Activated naive CD4-positive, alpha-beta T cell treated with anti-CD3 and anti-CD28 coated beads, Interleukin-2, amount 50 U/mL, for 72 hours (primary cell): Measurements from ENCODE around the gene TMEM42. TPM values are rescaled to one million over a fixed set of nuclear protein-coding genes. Genes with fewer than 3 reads are reported as not detected.
"Not testable (repeated sequence)": the region's sequence is repeated elsewhere in the genome, so short reads cannot be mapped to it uniquely, and the experiment has no call there.

ENCODE experiments used
- ATAC-seq, 2 donors: fragments of 150-1000 bp; cut with Tn5 transposase; 2 replicates each; pipeline ENCODE4 v1.10.0; 2021; ENCODE audit warnings: mild to moderate bottlenecking in 2 of 2, moderate library complexity in 2 of 2
- DNase-seq, 2 donors: peaks; one replicate each; pipeline ENCODE4 v3.0.0; 2021 to 2022; ENCODE audit warnings: low spot score in 2 of 2
- H3K27ac Mint-ChIP-seq, 2 donors: one replicate each; pipeline ENCODE4 v1.8.0; 2022; ENCODE audit warnings: mild to moderate bottlenecking in 2 of 2, mixed read lengths in 2 of 2
- H3K36me3 Mint-ChIP-seq, 2 donors: one replicate each; pipeline ENCODE4 v1.8.0; 2022; ENCODE audit warnings: mixed read lengths in 2 of 2
- H3K9me3 Mint-ChIP-seq, 2 donors: one replicate each; pipeline ENCODE4 v1.8.0; 2022; ENCODE audit warnings: mixed read lengths in 2 of 2
- total RNA-seq, 2 donors: library from RNA; stranded (reverse); gene quantifications; one replicate each; pipeline ENCODE4 v1.2.3, GENCODE V29; 2022

TMEM42 gene
- total RNA-seq: 1 to 10 TPM; 6.2 to 9.4 TPM

DNA sequence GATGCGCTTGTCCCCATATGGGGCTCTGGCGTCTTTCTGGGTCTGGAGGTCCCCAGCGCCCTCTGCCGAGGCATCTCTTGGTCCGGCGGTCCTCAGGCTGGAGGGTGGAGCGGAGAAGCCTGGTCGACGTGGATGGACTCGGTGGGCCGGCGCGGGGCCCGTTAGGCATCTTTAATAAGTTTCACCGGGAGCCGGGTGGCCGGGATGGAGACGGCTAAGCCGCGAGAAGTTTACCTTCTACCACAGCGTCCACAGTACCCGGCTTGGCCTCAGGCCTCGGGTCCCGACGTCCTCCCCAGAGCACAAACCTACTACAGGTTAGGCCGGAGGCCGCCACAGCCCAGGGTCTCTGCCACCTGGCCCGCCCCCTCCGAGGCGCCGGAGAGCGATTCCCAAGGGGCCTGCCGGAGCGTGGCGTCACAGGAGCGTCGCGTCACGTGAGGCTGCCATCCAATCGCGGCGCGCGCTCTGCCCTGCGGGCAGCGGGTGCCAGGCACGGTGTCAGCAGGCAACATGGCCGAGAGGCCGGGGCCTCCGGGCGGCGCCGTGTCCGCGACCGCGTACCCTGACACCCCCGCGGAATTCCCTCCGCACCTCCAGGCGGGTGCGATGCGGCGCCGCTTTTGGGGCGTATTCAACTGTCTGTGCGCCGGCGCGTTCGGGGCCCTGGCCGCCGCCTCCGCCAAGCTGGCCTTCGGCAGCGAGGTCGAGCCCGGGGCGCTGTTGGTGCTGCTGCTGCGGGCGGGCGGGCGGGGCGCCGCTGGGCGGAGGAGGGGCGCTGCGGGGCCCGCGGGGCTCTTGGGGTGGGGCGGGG, at the start of gene TMEM42:
TSS of gene TMEM42 (plus strand) at position 501 of the 814 bp plus-strand sequence. CDS start at position 514, 13 bp downstream.
- Mint-ChIP-seq H3K9me3 (no peaks in the 10 kb centered on the region), H3K36me3 (peaks cover 0 to 18% of the 10 kb centered on the region in 2 donors), H3K27ac (peak within 1 kb of the TSS; percentile 89 to 90)
- DNase-seq: peak; percentile 82 to 93
- ATAC-seq: peak; percentile 95 to 98

DNA sequence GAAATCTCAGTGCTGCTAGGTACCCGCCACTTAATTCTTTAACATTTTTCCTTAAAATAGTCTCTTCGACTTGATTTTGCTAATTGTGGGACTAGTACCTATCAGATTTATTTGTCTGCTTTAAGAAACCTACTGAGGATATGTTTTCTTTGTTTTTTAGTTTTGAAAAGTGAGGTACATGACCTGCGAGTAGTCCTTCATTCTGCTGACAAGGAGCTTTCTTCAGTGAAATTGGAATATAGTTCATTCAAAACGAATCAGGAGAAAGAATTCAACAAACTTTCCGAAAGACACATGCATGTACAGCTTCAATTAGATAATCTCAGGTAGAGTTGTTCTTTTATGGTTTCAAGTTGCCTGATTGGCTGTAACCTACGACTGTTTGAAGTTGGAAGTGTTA, 47.0 kb upstream of the TMEM42 start:
- Mint-ChIP-seq H3K36me3 (peaks cover 34 to 57% of the 10 kb centered on the region in 2 donors), H3K9me3 (peaks cover 5 to 11% of the 10 kb centered on the region in 2 donors), H3K27ac (no peak overlapping the region)
- ATAC-seq (no peak), DNase-seq (no peak)

DNA sequence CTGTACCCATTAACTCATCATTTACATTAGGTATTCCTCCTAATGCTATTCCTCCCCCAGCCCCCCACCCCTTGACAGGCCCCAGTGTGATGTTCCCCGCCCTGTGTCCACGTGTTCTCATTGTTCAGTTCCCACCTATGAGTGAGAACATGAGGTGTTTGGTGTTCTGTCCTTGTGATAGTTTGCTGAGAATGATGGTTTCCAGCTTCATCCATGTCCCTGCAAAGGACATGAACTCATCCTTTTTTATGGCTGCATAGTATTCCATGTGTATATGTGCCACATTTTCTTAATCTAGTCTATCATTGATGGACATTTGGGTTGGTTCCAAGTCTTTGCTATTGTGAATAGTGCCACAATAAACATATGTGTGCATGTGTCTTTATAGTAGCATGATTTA, 45.4 kb upstream of the TMEM42 start:
- Mint-ChIP-seq H3K36me3 (peaks cover 38 to 63% of the 10 kb centered on the region in 2 donors), H3K9me3 (peaks cover 5 to 11% of the 10 kb centered on the region in 2 donors)
- ATAC-seq, H3K27ac Mint-ChIP-seq, DNase-seq: not testable (repeated sequence)

DNA sequence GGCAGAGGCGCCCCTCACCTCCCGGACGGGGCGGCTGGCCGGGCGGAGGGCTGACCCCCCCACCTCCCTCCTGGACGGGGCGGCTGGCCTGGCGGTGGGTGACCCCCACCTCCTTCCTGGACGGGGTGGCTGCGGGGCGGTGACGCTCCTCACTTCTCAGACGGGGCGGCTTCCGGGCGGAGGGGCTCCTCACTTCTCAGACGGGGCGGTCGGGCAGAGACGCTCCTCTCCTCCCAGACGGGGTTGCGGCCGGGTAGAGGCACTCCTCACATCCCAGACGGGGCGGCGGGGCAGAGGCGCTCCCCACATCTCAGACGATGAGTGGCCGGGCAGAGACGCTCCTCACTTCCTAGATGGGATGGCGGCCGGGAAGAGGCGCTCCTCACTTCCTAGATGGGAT, 40.5 kb upstream of the TMEM42 start:
- Mint-ChIP-seq H3K36me3 (peaks cover 46 to 73% of the 10 kb centered on the region in 2 donors), H3K9me3 (peaks cover 5 to 11% of the 10 kb centered on the region in 2 donors)
- not testable (repeated sequence) for ATAC-seq, DNase-seq, H3K27ac Mint-ChIP-seq

DNA sequence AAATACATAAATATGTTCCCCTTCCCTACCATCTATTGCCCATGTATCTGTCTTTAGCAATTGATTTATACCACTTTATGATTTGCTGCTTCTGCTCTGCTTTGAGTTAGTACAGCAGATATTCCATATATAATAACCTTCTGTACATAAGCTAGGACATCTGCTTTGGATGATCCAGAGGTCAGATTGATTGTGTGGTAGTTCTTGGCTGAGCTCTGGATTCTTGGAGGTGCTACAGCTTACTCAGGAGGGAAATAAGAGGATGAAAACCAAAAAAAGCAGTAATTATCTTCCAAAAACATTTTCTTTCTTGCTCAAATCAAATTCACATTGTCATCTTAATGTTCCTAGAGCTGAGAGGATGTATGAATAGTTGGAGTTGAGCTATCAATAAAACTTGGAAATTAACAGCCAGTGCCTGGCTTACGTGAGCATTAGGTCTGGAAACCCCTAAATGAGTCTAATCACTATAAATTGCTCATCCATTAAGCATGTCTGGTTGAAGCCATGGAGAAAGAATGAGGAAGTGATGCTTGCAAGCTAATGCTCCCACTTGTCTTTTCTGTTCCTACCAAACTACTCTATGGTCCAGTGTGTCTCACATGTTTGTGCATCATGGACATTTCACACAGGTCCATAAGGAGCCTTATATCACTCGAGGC, 36.3 kb upstream of the TMEM42 start:
- H3K9me3 Mint-ChIP-seq: no peaks in the 10 kb centered on the region
- DNase-seq (no peak), ATAC-seq (no peak)
- H3K27ac Mint-ChIP-seq: no peak overlapping the region
- H3K36me3 Mint-ChIP-seq: peaks cover 17 to 40% of the 10 kb centered on the region in 2 donors

DNA sequence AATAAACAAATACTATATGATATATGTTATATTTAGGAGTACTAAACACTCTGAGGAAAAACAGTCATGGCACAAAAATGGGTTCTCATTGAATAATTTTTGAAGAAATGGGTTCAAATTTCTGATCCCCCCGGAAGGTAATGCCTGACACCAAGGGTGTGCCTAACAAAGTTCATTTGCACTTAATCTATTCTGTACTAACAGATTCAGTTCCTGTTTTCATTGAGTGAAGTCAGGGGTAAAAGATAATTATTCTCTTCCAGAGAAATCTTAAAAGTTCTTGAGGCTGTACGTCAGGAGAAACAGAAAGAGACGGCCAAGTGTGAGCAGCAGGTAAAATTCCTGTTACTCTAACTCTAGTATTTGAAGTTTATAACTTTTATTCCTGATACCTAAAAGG, 34.5 kb upstream of the TMEM42 start:
- DNase-seq (no peak), ATAC-seq (no peak)
- H3K36me3 Mint-ChIP-seq: peaks cover 15 to 41% of the 10 kb centered on the region in 2 donors
- H3K9me3 Mint-ChIP-seq: no peaks in the 10 kb centered on the region
- H3K27ac Mint-ChIP-seq: no peak overlapping the region

DNA sequence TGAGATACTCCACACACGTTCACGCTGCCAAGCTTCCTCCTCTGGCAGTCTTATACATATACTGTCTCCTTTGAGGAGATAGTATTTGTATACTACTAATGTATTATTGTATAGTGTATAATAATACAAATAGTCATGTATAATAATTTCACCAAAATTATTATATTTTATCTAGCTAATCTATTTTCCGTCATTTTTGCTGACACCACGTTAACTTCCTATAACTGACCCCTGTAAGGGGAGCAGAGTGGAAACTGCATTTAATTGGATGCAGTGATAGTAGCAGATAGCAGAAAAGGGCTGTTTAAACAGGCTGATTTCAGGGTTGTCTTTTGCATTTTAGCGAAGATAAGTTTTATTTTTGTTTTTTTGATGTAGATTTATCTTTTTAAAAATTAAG, 30.5 kb upstream of the TMEM42 start:
- H3K9me3 Mint-ChIP-seq: peaks cover 5 to 6% of the 10 kb centered on the region in 2 donors
- no peak for ATAC-seq
- DNase-seq: no peak
- no peak overlapping the region for H3K27ac Mint-ChIP-seq
- peaks cover 12 to 39% of the 10 kb centered on the region in 2 donors for H3K36me3 Mint-ChIP-seq

DNA sequence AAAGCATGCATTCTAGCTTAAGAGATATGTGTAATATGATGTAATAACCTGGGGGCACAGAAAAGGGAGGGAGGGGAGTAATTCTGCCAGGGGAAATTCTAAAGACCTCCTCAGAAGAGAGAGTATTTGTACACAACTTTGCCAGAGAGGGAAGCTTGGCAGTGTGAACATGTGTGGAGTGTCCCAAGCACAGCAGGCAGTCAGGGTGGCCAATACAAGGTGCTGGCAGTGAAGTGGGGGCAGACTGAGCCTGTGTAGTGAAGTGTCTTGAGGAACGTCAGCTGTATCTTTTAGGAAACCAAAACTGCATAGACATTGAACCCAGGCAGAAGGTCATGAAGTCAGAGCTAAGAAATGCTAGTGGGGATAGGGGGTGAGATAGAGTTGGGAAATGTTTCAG, 29.7 kb upstream of the TMEM42 start:
- H3K36me3 Mint-ChIP-seq: peaks cover 19 to 47% of the 10 kb centered on the region in 2 donors
- DNase-seq (no peak), ATAC-seq (no peak)
- H3K27ac Mint-ChIP-seq: no peak overlapping the region
- H3K9me3 Mint-ChIP-seq: peaks cover 11 to 12% of the 10 kb centered on the region in 2 donors

DNA sequence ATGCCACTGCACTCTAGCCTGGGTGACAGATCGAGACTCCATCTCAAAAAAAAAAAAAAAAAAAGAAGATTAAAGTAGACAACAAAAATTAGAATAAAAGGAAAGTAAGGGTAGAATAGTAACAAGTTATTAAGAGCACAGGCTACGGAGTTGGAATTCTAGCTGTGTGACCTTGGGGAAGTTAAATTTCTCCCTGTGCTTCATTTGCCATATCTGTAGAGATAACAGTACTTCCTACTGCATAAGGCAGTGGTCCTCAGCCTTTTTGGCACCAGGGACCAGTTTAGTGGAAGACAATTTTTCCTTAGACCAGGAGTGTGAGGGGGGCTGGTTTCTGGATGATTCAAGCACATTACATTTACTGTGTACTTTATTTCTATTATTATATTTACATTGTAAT, 28.7 kb upstream of the TMEM42 start:
- ATAC-seq: no peak
- no peak overlapping the region for H3K27ac Mint-ChIP-seq
- H3K9me3 Mint-ChIP-seq: peaks cover 11 to 12% of the 10 kb centered on the region in 2 donors
- H3K36me3 Mint-ChIP-seq: peaks cover 23 to 54% of the 10 kb centered on the region in 2 donors
- DNase-seq: no peak

DNA sequence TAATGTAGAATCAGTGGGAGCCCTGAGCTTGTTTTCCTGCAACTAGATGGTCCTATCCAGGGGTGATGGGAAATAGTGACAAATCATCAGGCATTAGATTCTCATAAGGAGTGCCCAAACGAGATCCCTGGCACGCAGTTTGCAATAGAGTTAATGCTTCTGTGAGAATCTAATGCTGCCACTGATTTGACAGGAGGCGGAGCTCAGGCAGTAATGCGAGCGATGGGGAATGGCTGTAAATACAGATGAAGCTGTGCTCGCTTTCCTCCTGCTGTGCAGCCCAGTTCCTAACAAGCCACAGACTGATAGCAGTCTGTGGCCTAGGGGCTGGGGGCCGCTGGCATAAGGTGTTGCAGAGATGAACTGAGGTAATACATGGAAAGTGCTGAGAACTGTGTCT, 28.3 kb upstream of the TMEM42 start:
- ATAC-seq (no peak), DNase-seq (no peak)
- peak overlapping the region in 1 of 2 donors; percentile 14 for H3K27ac Mint-ChIP-seq
- H3K9me3 Mint-ChIP-seq: peaks cover 11 to 12% of the 10 kb centered on the region in 2 donors
- H3K36me3 Mint-ChIP-seq: peaks cover 27 to 59% of the 10 kb centered on the region in 2 donors

DNA sequence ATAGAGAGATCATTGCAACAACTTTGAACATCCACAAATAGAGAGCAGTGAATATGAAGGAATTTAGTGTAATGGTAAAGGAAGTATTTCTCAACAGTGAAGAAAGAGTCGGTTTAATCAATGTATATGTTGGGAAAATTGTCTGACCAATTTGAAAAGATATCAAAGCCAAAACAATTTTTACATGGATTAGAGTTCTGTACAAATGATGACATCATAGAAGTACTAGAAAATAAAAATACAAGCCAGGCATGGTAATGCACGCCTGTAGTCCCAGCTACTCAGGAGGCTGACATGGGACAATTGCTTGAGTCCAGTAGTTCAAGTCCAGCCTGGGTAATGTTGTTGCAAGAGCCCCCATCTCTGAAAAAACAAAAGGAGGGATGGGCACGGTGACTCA, 26.0 kb upstream of the TMEM42 start:
- Mint-ChIP-seq H3K27ac (no peak overlapping the region), H3K36me3 (peaks cover 37 to 71% of the 10 kb centered on the region in 2 donors), H3K9me3 (peaks cover 11 to 12% of the 10 kb centered on the region in 2 donors)
- ATAC-seq: no peak
- no peak for DNase-seq

DNA sequence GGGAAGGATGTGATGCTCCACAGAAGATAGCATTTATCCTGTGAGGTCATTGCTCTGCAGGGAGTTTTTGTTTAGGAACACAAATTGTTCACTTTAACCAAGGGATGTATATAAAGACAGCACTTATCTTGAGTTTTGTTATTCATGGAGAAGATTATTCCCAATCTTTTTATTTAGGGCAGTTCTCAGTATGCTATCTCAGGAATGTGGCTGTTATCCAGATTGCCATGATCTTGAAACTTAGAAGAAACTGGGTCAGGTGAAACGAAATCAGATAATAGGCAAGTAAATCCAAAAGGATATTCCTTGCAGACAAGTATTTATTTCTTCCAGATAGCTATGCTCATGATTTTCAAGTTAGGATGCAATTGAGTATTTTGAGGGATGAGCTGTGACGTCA, 19.3 kb upstream of the TMEM42 start:
- H3K9me3 Mint-ChIP-seq: no peaks in the 10 kb centered on the region
- ATAC-seq: no peak

DNA sequence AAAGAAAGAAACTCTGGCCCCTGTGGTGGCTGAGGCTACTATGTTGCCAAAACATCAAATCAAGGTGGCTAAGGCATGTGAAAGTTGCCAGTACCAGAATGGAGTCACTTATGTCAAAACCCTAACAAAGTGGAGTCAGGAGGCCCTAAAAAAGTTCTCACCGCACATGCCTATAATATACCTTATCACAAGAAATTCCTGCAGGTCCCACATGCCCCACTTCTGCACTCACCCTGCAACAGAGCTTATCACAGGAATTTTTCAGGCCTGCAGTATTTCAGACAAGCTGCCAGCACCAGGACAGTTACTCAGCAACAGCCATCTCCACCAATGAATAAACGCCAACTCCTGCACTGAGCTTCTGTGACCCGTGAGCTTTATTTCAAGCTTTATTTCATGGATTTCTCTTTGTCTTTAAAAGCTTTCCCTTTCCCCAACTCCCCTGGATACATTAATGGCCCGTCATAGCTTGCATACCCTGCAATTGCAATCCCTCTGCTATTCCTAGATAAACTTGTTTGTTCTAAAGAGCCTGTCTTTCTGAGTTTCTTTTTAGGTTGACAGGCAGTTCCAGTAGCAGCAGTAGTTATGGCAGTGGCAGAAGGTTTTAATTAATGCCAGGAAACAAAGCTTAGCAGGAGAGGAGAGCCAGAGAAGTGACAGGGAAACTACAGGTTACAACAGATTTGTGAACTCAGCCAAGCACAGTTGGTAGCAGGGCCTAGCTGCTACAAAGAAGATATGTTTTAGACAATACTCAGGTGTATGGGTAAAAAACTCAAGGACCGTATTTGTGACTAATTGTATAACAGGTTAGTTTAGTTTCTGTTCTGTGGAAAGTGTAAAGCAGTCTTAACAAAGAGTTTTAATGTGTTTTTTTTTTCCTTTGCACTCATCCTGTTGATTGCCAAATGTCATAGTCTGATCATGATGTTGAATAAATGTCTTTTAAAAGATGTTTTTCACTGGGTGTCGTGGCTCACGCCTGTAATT, 15.9 kb upstream of the TMEM42 start:
- Mint-ChIP-seq H3K36me3 (peaks cover 19 to 57% of the 10 kb centered on the region in 2 donors), H3K27ac (no peak overlapping the region)

More for the DNA sequence above, 19.3 kb upstream of the TMEM42 start:
- Mint-ChIP-seq H3K27ac (no peak overlapping the region), H3K36me3 (peaks cover 34 to 83% of the 10 kb centered on the region in 2 donors)
- no peak for DNase-seq

DNA sequence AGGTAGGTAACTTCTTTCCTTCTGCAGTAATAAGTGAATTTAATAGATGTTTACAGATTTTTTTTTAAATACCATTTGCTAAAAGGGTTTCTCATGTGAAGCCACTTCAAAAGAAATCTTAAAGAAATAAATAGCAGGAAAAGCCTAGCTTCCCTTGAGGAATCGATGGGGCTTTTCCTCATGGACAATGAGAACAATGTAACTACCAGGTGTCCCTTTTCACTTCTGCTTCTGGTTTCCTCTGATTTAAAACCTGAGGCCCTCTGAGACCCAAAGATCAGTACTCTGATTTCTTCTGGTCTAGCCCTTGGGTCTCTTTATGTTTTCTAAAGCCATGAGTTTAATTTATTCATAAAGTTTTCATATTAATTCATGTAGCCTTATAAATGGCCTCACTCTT, 13.1 kb upstream of the TMEM42 start:
- DNase-seq (no peak), ATAC-seq (no peak)
- Mint-ChIP-seq H3K9me3 (no peaks in the 10 kb centered on the region), H3K27ac (no peak overlapping the region), H3K36me3 (peaks cover 24 to 43% of the 10 kb centered on the region in 2 donors)

More for the DNA sequence above, 15.9 kb upstream of the TMEM42 start:
- no peak for DNase-seq
- no peak for ATAC-seq
- H3K9me3 Mint-ChIP-seq: no peaks in the 10 kb centered on the region

DNA sequence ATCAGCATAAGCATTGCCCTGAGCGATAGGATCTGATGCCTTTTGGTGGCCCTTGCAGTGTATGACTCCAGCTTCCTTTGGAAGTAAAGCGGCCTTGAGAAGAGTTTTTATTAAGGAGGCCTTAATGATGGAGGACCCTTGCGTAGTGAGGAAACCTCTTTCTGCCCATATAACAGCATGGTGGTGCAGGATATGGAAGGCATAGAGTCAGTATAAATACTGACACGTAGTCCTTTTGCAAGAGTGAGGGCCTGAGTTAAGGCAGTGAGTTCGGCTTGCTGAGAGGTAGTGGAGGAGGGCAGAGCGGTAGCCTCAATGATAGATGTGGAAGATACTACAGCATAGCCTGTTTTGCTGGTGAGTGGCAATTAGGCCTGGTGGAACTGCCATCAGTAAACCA, 5.0 kb upstream of the TMEM42 start:
- not testable (repeated sequence) for H3K27ac Mint-ChIP-seq, H3K36me3 Mint-ChIP-seq, DNase-seq, H3K9me3 Mint-ChIP-seq, ATAC-seq

DNA sequence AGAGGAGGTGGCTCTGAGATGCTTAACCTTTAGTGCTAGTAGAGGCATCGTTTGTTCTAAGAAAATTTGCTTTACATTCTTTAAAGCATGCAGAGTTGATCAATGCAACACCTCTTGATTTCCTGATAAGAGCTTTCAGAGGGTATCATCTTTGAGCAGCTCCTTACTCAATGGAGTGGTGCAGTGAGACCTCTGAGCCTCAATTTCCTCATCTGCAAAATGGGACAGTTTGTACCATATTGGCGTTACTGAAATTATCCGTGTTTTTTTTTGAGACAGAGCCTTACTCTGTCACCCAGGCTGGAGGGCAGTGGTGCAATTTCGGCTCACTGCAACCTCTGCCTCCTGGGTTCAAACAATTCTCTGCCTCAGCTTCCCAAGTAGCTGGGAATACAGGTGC, 1.6 kb upstream of the TMEM42 start:
- H3K9me3 Mint-ChIP-seq: no peaks in the 10 kb centered on the region
- no peak overlapping the region for H3K27ac Mint-ChIP-seq
- peaks cover 0 to 12% of the 10 kb centered on the region in 2 donors for H3K36me3 Mint-ChIP-seq
- ATAC-seq (no peak), DNase-seq (no peak)
